ENCODE data around the gene RGL2. TPM values are rescaled to one million over a fixed set of nuclear protein-coding genes. Genes with fewer than 3 reads are reported as not detected.
"Not testable (repeated sequence)": the region's sequence is repeated elsewhere in the genome, so short reads cannot be mapped to it uniquely, and the experiment has no call there.

Gene RGL2
- polyA plus RNA-seq, 1 donor (not counting 4 experiments of a cell fraction or from before 2014, with no cell fraction given), result 33.6 TPM

- H3K36me3 ChIP-seq (ENCODE audit: control insufficient read depth in 2 of 2, extremely low read depth in 1 of 2, insufficient read depth in 2 of 2, low read length in 2 of 2), result peaks cover 32 to 51% of the 10 kb centered on the region in 2 experiments
- H3K79me2 ChIP-seq (ENCODE audit: control insufficient read depth, insufficient read depth, low read length), result peaks cover 48% of the 10 kb centered on the region
- TF ChIP-seq EZH2 (IDR thresholded peaks at IDR 0.05; ENCODE audit: low read length) (no peak), CTCF (optimal IDR thresholded peaks at IDR 0.05 in 1 of 3, IDR thresholded peaks at IDR 0.05 in 1 of 3, conservative IDR thresholded peaks at IDR 0.05 in 1 of 3; ENCODE audit: extremely low read depth in 1 of 3, insufficient read depth in 2 of 3, low read length in 3 of 3) (no peak)
- DNase-seq (ENCODE audit: low read depth, low spot score), result no peak
- no peak overlapping the region for H3K4me3 ChIP-seq (ENCODE audit: control insufficient read depth in 2 of 3, extremely low read depth in 1 of 3, insufficient read depth in 2 of 3, low read depth in 1 of 3, low read length in 3 of 3)
- H3K9me1 ChIP-seq (ENCODE audit: control insufficient read depth, extremely low read depth, insufficient read depth, low read length), result no peaks in the 10 kb centered on the region
- dilution Hi-C loops (cut with MboI; ENCODE audit: extremely low pct_ligation_motif_present, low sequenced_read_pairs), result no loop called here
- no peaks in the 10 kb centered on the region for H3K9me3 ChIP-seq (ENCODE audit: control insufficient read depth, low read depth, low read length)
- no peak for FAIRE-seq
- no peaks in the 10 kb centered on the region for H3K27me3 ChIP-seq (ENCODE audit: control insufficient read depth, extremely low read depth, insufficient read depth, low read length)
- no peak overlapping the region for H3K9ac ChIP-seq (ENCODE audit: control insufficient read depth, extremely low read depth, insufficient read depth, low read length)
- peak overlapping the region; percentile 99 for H3K4me2 ChIP-seq (ENCODE audit: control insufficient read depth, extremely low read depth, insufficient read depth, low read depth, low read length)
- peaks cover 20% of the 10 kb centered on the region for H3K4me1 ChIP-seq (ENCODE audit: control insufficient read depth, extremely low read depth, insufficient read depth, low read length)
- no peak overlapping the region for H3K27ac ChIP-seq (ENCODE audit: control insufficient read depth, insufficient read depth, low read length)
- H2AFZ ChIP-seq (ENCODE audit: control insufficient read depth, low read length), result no peak overlapping the region
- no peaks in the 10 kb centered on the region for H4K20me1 ChIP-seq (ENCODE audit: control insufficient read depth, extremely low read depth, insufficient read depth, low read length)
Measured at GRCh38 chr6:33286946-33287914, 11.5 kb downstream of the RGL2 start.

GRCh38 chr6:33285214-33285613 is 13.5 kb downstream of the RGL2 start:
- FAIRE-seq; H3K27ac ChIP-seq (ENCODE audit: control insufficient read depth, insufficient read depth, low read length); H3K9ac ChIP-seq (ENCODE audit: control insufficient read depth, extremely low read depth, insufficient read depth, low read length); H3K4me3 ChIP-seq (ENCODE audit: control insufficient read depth in 2 of 3, extremely low read depth in 1 of 3, insufficient read depth in 2 of 3, low read depth in 1 of 3, low read length in 3 of 3); dilution Hi-C loops (cut with MboI; ENCODE audit: extremely low pct_ligation_motif_present, low sequenced_read_pairs); H2AFZ ChIP-seq (ENCODE audit: control insufficient read depth, low read length); H3K4me2 ChIP-seq (ENCODE audit: control insufficient read depth, extremely low read depth, insufficient read depth, low read depth, low read length); H3K9me3 ChIP-seq (ENCODE audit: control insufficient read depth, low read depth, low read length); H3K27me3 ChIP-seq (ENCODE audit: control insufficient read depth, extremely low read depth, insufficient read depth, low read length); DNase-seq (ENCODE audit: low read depth, low spot score); H3K9me1 ChIP-seq (ENCODE audit: control insufficient read depth, extremely low read depth, insufficient read depth, low read length); H4K20me1 ChIP-seq (ENCODE audit: control insufficient read depth, extremely low read depth, insufficient read depth, low read length): not testable (repeated sequence)
- Histone ChIP-seq H3K4me1 (ENCODE audit: control insufficient read depth, extremely low read depth, insufficient read depth, low read length) (peaks cover 11% of the 10 kb centered on the region), H3K36me3 (ENCODE audit: control insufficient read depth in 2 of 2, extremely low read depth in 1 of 2, insufficient read depth in 2 of 2, low read length in 2 of 2) (peaks cover 36 to 42% of the 10 kb centered on the region in 2 experiments), H3K79me2 (ENCODE audit: control insufficient read depth, insufficient read depth, low read length) (peaks cover 34% of the 10 kb centered on the region)
